DMS114 treated with DMSO at 0.1 percent for 48 hours (cell line): ENCODE measurements around the gene RNF151.
A peak's percentile ranks its signal among the peaks of the same experiment; 100 is the strongest.

ENCODE experiments used
- DNase-seq: peaks from one replicate; lab custom pipeline; 2025; ENCODE audit not compliant: unreplicated experiment; lab: John Stamatoyannopoulos, UW

The RNF151 gene

GRCh38 chr16:1991135-1991551, 24.5 kb downstream of the RNF151 start:
- no peak for DNase-seq

DNA sequence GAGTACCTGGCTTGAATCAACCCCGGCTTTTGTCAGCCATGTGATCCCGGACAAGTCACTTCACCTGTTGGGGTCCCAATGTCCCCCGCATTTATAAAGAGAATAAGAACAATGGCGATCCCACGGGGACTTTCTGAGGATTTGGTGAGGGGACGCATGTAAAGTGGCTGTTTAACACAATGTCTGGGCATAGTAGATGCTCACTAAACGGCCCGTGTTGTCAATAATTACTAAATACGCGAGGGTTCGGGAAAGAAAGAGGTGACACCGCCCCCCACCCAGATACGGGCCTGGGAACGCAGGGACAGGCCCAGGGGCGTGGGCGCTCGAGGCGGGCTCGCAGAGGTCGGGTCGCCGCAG, 24.9 kb downstream of the RNF151 start:
- DNase-seq = no peak

DNA sequence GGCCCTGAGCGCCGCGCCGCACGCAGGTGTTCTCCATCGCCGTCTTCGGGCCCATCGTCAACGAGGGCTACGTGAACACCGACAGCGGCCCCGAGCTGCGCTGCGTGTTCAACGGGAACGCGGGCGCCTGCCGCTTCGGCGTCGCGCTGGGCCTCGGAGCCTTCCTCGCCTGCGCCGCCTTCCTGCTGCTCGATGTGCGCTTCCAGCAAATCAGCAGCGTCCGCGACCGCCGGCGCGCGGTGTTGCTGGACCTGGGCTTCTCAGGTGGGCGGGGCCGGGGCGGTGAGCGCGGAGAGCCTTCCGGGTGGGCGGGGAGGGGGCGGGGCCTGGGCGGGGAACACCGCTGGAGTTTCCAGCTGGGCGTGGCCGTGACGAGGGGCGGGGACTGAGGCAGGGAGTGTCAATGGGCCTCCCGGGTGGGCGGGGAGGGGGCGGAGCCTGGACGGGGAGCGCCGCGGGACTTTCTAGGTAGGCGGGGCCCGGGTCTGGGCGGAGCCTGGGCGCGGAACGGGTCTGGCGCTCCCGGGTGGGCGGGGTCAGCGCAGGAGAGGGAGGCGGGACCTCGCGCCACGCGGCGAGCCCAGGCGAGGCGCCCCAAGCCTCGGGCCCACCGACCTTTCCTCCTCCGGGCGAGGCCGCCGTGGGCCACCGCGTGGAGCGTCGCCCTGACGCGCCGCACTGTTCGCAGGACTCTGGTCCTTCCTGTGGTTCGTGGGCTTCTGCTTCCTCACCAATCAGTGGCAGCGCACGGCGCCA, 25.5 kb downstream of the RNF151 start:
- DNase-seq = no peak

DNA sequence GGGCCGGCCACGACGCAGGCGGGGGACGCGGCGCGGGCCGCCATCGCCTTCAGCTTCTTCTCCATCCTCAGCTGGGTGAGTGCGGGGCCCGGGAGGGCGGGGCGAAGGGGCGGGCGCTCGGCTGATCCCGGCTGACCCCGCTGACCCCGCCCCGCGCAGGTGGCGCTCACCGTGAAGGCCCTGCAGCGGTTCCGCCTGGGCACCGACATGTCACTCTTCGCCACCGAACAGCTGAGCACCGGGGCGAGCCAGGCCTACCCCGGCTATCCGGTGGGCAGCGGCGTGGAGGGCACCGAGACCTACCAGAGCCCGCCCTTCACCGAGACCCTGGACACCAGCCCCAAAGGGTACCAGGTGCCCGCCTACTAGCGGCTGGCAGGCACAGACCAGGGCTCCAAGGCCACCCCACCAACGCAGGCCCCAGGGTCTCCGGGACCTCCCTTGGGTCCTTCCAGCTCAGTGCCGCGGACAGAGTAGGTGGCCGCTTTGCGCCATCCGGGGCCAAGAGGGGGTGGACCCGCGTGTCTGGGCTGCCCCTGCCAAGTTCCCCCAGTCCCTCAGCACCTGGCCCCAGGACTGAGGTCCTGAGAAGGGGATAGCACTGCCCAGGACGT, 26.2 kb downstream of the RNF151 start:
- no peak for DNase-seq

DNA sequence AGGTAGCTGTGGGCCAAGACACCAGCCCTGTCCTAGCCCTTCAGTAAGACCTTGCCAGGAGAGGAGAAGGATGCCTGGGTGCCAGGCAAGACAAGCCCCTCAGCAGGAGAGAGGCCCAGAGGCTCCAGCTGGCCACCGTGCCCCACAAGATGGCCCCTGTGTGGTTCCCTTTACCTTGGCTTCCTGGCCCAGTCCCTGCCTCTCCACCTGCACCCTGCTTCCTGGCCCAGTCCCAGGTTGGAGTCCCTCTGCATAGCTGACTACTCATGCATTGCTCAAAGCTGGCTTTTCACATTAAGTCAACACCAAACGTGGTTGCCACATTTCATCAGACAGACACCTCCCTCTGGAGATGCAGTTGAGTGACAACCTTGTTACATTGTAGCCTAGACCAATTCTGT, 27.1 kb downstream of the RNF151 start:
- DNase-seq = no peak

GRCh38 chr16:1997494-1998359, 31.1 kb downstream of the RNF151 start:
- DNase-seq = no peak

GRCh38 chr16:1998360-1998835, 31.7 kb downstream of the RNF151 start:
- DNase-seq = no peak

- DNase-seq = no peak
These were observed 32.5 kb downstream of the RNF151 start for GRCh38 chr16:1998852-1999801.

- DNase-seq = no peak
These were observed 33.3 kb downstream of the RNF151 start for GRCh38 chr16:1999866-2000514.

GRCh38 chr16:2001035-2001434, 34.4 kb downstream of the RNF151 start:
- DNase-seq = no peak

GRCh38 chr16:2001456-2002355, 35.0 kb downstream of the RNF151 start:
- no peak for DNase-seq

DNA sequence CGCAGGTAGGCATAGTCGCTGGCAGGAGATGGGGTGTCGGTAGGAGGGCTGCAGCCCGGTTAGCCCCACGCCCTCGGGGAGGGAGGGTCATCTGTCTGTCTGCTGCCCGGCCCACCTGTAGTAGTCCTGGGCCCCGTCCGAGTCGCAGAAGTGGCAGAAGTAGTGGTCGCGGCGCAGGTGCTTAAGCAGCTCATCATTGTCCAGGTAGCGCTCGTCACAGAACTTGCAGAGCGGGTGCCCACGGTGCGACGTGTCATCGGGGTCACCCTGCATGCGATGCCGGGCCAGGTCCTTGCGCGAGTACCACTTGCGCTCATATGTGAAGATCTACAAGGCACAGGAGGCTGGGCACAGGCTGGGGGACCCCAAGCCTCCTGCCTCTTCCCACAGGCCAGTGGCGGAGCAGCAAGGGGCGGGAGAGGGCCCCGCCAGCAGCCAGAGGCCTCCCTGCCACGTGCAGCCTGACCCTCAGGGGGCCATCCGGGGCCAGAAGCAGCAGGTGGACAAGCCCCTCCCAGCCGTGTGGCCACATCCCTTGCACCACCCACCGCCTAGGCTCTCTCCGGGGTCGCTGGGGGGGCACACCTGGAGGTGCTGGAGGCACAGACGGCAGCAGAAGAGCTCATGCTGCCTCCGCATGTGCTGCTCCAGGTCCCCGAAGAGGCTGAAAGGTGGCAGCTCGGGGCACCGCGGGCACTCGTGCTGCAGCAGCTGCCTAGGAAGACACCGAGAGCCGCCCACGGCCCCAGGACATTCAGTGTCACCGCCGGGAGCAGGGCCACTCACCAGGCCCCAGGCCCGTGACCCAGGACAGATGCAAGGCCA, 36.0 kb downstream of the RNF151 start:
- no peak for DNase-seq

DNA sequence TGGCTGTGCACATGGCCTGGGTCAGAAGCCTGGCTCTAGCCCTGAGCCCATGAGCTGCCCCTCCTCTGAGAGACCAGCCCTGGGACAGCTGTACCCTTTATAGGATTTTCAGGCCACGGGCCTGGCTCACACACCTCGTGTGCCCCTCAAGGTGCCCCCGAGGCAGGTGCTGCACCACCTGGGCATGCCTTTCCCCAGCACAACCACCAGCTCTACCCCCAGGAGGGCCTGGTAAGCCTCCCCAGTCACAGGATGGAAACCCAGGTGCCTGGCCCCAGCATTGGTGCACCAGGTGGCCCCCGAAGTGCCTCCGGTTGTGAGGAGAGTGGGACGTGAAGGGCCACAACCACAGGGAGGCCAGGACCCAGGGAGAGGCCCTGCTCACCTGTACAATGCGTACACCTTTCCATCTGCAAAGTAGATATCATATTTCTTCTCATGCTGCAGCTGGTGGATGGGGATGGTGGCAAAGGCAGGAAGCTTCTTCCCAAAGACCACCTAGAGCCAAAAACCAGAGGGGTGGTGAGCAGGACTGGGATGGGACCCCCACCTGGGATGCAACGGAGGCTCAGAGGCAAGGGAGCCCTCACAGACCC, 36.7 kb downstream of the RNF151 start:
- no peak for DNase-seq

DNA sequence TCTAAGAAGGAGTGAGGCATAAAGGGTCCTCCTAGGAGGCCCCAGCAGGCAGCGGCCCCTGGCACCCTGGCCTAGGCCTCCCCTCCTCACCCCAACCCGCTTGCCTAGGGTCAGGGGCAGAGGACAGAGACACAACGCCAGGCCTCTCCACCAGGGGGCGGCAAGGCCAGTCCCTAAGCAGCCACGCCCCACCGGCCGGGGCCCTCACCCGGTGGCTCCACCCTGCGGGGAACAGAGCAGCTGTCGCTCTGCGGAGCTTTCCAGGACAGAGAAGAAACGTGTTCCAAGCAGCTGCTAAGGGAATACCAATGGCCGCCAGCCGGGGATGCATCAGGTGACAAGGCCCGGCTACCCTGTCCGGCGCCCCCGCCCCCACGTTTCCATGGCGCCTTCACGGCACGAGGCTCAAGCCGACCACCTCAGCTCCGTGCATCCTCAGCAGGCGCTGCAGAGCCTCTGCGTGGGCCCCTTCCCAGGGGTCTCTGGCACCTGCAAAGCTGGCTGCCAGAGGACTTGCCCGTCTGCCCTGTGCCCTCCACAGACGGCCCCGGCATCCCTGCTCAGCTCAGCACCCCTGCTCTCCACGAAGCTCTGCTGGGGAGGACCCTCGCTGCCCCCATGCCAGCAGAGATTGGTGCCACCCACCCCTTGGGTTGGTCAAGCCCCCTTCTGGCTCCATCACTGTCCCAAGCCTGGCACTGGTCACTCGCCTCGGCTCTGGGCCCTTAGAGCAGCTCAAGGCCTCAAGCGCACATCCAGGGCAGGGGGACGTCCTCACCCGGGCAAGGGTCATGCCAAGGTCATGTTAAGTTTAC, 37.4 kb downstream of the RNF151 start:
- DNase-seq = peak; percentile 59

- DNase-seq = no peak
These were observed 38.3 kb downstream of the RNF151 start for GRCh38 chr16:2004795-2005517.

- DNase-seq = no peak
These were observed 39.0 kb downstream of the RNF151 start for GRCh38 chr16:2005646-2006045.
